22Rv1 (cell line): ENCODE measurements around the gene TOB1.

ENCODE experiments used
- H3K27ac ChIP-seq: fragments of 450-650 bp; 2 replicates; pipeline ENCODE4 v1.5.1; 2017
- ZFX ChIP-seq: fragments of 450-650 bp; IDR thresholded peaks from 2 replicates; pipeline ENCODE4 v1.6.1; 2017; ENCODE audit warnings: antibody characterized with exemption, borderline replicate concordance
- TF ChIP-seq, protein P1 (sequence below): fragments of 450-650 bp; IDR thresholded peaks from 2 replicates; pipeline ENCODE4 v1.5.1; 2017; ENCODE audit warnings: mild to moderate bottlenecking

The TOB1 gene

DNA sequence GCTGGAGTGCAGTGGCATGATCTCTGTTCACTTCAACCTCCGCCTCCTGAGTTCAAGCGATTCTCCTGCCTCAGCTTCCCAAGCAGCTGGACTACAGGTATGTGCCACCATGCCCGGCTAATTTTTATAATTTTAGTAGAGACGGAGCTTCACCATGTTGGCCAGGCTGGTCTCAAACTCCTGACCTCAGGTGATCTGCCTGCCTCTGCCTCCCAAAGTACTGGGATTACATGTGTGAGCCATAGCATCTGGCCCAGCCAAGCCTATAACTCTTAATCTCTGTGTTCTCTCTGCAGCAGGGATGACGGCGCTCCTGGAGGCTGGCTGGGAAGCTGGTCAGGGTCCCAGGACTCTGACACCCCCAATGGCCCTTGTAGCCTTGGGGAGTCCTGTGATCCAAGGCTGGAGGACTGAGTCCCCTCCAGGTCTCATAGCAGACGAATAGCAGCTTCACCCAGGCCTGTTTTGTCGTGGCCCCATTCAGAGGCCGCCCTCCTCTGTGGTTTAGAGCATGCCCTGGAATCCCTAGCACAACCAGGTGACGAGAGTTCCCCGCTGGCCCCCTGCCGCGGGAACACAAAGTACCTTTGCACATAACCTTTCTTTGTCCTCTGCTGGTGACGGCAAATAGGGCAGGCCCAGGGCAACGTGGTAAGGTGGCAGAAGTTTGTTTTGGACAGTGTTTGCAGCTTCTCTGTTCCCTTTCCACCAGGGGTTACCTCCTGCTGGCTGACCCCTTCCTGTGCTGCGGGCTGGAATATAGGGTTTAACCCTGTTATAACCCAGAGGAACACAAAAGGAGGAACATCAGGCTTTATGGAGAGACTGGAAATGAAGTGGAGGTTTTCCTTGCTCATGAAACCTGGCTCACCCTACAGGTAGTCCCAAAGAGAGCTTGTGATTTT lies 43.0 kb upstream of the TOB1 start:
- H3K27ac ChIP-seq, result peak overlapping the region; percentile 94
- TF ChIP-seq, protein P1, sequence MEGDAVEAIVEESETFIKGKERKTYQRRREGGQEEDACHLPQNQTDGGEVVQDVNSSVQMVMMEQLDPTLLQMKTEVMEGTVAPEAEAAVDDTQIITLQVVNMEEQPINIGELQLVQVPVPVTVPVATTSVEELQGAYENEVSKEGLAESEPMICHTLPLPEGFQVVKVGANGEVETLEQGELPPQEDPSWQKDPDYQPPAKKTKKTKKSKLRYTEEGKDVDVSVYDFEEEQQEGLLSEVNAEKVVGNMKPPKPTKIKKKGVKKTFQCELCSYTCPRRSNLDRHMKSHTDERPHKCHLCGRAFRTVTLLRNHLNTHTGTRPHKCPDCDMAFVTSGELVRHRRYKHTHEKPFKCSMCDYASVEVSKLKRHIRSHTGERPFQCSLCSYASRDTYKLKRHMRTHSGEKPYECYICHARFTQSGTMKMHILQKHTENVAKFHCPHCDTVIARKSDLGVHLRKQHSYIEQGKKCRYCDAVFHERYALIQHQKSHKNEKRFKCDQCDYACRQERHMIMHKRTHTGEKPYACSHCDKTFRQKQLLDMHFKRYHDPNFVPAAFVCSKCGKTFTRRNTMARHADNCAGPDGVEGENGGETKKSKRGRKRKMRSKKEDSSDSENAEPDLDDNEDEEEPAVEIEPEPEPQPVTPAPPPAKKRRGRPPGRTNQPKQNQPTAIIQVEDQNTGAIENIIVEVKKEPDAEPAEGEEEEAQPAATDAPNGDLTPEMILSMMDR, result peak; percentile 36
- TF ChIP-seq ZFX, result no peak

DNA sequence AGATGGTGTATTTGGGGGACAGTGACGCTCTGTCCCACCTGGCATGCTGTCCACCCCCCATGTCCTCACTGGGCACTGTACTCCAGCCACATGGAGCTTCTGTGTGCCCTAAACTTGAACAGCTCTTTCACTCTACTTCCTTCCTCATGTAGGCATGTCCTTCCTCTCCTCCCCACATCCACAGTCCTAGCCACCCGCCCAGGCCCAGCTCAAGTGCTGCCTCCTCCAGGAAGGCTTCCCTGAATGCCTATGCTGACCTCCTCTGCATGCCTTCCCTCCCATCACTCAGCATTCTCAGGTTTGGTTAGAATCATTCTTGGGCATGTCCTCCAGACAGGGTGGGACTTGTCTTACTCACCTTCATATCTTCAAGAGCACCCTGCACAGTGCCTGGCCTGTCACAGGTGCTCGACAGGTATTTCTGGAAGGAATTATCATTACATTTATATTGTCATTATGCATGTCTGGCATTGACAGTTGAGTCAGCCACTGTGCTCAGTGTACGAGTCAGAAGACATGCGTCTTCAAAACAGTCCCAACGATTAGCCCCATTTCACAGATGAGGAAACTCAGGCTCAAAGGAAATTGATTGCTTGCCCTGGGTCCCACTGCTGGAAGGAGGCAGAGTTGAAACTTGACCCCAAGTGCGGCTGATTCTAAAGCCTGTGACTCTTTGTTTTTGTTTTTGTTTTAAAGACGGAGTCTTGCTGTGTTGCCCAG lies 42.1 kb upstream of the TOB1 start:
- peak overlapping the region; percentile 94 for H3K27ac ChIP-seq
- TF ChIP-seq ZFX, result no peak
- TF ChIP-seq, protein P1, result no peak

DNA sequence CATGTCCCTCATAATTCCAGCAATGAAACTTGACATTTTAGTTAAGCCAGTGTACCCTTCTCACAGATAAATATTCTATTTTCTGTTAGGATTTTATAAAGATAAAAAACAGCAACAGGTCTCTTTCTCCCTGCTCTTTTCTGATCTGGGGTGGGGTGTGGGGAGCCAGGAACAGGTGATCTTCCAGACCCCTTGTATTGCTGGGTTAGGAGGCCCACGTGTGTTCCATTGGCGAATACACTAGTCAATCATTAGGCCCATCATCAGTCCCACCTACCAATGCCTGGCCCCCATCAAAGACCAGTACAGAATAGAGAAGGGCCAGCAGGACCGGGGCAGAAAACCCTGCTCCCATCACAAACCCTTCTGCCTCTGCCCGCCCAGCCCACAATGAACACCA lies 40.3 kb upstream of the TOB1 start:
- H3K27ac ChIP-seq, result peak overlapping the region; percentile 98
- TF ChIP-seq, protein P1, result no peak
- TF ChIP-seq ZFX, result no peak

DNA sequence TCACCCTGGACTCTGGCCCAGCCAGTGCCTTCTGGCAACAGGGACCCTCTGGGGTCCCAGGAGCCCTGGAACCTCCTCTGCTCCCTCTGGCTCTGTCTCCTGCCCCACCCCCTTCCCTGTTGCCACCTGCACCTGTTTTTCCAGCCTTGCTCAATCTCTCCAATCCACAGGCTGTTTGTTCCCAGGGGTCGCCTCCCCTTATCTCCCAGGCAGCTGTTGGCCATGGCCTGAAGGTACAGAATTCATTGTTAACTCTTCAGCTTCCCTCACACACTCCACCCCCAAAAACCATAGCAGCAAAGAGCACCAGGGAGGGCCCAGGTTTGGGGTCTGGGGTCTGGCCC lies 39.3 kb upstream of the TOB1 start:
- H3K27ac ChIP-seq, result peak overlapping the region; percentile 98
- TF ChIP-seq, protein P1, result no peak
- TF ChIP-seq ZFX, result no peak

DNA sequence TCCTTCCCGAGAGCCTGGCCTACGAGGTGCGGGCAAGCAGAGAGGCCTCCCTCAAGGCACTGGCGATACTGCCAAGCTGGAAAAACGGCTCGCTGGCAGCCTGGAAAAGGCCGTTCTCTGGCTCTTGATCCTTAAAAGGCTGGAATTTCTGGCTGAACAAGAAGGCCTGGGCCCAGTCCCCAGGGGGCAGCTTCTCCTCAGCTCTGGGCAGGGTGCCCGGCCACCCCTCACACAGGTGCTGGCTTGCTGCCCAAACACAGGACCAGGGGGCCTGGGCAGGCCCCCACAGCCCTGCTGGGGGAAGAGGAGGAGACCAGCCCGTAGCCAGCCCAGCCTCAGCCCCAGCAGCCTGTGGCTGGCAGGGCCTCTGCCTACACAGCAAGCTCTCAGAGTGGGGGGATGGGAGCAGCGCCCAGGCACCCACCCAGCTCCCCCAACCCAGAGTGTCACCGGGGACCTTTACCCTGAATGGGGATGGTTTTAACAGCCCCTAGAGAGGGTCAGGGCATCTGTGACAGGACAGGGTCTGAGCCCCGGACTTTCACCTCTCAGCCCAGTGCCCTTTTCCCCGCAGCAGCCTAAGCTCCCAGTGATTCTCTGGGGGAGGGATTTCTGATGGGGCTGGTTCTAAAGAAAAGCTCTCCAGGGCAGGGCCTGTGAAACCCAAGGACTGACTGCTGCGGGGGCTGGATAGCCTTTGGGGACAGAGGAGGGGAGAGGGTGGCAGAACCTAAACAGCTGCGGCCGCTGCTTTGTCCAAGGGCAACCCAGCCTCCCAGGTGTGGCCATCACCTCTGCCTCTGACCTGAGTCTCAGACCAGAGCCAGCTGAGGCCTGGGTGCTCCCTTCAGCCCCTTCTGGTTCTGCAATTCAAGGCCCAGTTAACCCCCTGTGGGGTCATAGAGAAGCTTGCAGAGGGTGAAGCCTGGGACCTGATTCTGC lies 38.6 kb upstream of the TOB1 start:
- H3K27ac ChIP-seq, result peak overlapping the region; percentile 98
- TF ChIP-seq, protein P1, result no peak
- no peak for TF ChIP-seq ZFX

DNA sequence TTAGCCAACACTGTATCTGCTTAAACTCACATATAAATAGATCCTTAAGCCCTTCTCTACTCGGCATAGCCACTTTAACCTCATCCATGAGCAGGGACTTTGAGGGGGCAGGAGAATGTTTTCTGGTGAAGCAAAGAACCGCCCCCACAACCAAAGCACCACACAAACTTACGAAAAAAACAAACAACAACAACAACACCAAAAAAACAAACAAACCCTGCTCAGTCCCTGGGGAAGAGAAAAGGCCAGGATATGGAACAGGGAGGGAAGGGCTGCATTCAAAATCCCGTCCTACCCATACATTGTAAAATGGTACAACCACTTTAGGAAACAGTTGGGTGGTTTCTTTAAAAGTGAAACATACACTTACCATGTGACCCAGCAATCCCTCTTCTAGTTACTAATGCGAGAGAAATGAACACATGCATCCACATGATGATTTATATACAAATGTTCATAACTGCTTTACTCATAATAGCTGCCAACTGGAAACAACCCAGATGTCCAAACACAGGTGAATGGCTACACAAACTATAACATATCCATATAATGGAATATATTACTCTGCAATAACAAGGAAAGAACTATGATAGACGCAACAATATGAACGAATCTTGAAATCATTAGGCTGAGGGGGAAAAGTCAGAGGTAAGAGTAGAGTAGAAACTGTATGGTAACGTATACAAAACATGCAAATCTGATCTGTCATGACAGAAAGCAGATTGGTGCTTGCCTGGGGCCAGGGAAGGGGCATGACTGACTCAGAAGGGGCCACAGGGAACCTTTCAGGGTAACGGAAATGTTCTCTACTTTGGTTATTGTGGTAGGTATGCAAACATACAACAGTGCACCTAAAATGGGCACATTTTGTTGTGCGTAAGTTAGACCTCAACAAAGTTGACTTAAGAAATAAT lies 37.7 kb upstream of the TOB1 start:
- TF ChIP-seq, protein P1, result no peak
- TF ChIP-seq ZFX, result no peak
- H3K27ac ChIP-seq, result peak overlapping the region; percentile 98
